ENCODE data around the gene GALR3.
"Not testable (repeated sequence)": the region's sequence is repeated elsewhere in the genome, so short reads cannot be mapped to it uniquely, and the experiment has no call there.

GALR3 gene

DNA sequence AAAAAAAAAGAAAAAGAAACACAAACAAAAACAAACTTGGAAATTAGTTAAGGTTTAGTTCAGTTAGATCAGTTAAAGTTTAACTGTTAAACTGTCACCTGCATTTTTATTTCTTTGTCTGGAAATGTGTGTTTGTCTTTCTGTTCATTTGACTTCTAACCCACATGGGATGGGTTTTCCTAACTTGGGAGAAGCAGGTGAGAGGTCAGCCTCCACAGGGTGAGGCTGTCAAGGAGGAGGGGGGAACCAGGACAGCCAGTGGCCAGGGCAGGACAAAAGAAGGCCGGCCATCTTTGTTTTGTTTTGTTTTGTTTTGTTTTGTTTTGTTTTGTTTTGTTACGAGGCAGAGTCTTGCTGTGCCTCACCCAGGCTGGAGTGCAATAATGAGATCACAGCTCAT is 28.8 kb upstream of the GALR3 start:
- TF ChIP-seq, protein P1, sequence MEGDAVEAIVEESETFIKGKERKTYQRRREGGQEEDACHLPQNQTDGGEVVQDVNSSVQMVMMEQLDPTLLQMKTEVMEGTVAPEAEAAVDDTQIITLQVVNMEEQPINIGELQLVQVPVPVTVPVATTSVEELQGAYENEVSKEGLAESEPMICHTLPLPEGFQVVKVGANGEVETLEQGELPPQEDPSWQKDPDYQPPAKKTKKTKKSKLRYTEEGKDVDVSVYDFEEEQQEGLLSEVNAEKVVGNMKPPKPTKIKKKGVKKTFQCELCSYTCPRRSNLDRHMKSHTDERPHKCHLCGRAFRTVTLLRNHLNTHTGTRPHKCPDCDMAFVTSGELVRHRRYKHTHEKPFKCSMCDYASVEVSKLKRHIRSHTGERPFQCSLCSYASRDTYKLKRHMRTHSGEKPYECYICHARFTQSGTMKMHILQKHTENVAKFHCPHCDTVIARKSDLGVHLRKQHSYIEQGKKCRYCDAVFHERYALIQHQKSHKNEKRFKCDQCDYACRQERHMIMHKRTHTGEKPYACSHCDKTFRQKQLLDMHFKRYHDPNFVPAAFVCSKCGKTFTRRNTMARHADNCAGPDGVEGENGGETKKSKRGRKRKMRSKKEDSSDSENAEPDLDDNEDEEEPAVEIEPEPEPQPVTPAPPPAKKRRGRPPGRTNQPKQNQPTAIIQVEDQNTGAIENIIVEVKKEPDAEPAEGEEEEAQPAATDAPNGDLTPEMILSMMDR (IDR thresholded peaks at IDR 0.05; ENCODE audit: extremely low read depth, insufficient read depth, missing control alignments), result no peak
- in situ Hi-C loops (cut with MboI; ENCODE audit: low pct_unique_long_range_greater_than_20kb, low sequenced_read_pairs, unreplicated experiment), result no loop called here
- DNase-seq (ENCODE audit: low spot score), result no peak

GRCh38 chr22:37796079-37796478 is 27.1 kb upstream of the GALR3 start:
- in situ Hi-C loops (cut with MboI; ENCODE audit: low pct_unique_long_range_greater_than_20kb, low sequenced_read_pairs, unreplicated experiment), result no loop called here
- TF ChIP-seq, protein P1 (IDR thresholded peaks at IDR 0.05; ENCODE audit: extremely low read depth, insufficient read depth, missing control alignments), result no peak

DNA sequence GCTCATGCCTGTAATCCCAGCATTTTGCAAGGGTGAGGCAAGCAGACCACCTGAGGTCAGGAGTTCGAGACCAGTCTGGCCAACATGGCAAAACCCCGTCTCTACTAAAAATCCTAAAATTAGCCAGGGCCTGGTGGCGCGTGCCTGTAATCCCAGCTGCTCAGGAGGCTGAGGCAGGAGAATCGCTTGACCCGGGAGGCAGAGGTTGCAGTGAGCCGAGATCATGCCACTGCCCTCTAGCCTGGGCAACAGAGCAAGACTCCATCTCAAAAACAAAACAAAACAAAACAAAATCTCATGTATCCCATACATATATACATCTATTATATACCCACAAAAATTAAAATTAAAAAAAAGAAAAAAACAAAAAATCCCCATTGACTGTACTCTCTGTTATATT is 25.9 kb upstream of the GALR3 start:
- in situ Hi-C loops (cut with MboI; ENCODE audit: low pct_unique_long_range_greater_than_20kb, low sequenced_read_pairs, unreplicated experiment); DNase-seq (ENCODE audit: low spot score): not testable (repeated sequence)

More at GRCh38 chr22:37796079-37796478, 27.1 kb upstream of the GALR3 start:
- no peak for DNase-seq (ENCODE audit: low spot score)

GRCh38 chr22:37797874-37798500 is 25.2 kb upstream of the GALR3 start:
- TF ChIP-seq, protein P1 (IDR thresholded peaks at IDR 0.05; ENCODE audit: extremely low read depth, insufficient read depth, missing control alignments), result no peak
- no peak for DNase-seq (ENCODE audit: low spot score)
- in situ Hi-C loops (cut with MboI; ENCODE audit: low pct_unique_long_range_greater_than_20kb, low sequenced_read_pairs, unreplicated experiment), result no loop called here

DNA sequence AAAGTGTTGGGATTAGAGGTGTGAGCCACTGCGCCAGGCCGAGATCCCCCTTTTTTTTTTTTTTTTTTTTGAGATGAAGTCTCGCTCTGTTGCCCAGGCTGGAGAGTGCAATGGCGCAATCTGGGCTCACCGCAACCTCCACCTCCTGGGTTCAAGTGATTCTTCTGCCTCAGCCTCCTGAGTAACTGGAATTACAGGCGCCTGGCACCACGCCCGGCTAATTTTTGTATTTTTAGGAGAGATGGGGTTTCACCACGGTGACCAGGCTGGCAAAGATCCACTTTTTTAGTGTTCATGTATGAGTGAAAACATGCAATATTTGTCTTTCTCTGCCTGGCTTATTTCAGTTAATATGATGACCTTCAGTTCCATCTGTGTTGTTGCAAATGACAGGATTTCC is 23.2 kb upstream of the GALR3 start:
- DNase-seq (ENCODE audit: low spot score); in situ Hi-C loops (cut with MboI; ENCODE audit: low pct_unique_long_range_greater_than_20kb, low sequenced_read_pairs, unreplicated experiment): not testable (repeated sequence)

DNA sequence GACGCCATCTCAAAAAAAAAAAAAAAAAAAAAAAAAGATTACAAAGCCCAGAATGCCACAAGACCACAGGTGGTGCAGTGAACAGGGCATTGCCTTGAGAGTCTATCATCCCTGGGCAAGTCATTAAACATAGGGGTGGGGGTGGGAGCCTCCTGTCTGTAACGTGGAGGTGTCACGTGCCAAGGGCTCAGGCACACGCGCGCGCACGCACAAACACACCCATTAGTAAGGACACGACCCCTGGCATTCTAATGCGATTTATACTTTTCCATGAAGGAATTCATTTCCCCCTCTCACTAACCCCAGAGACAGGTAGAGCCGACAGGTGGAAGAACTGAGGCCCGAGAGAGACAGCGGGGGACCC is 21.3 kb upstream of the GALR3 start:
- TF ChIP-seq, protein P1 (IDR thresholded peaks at IDR 0.05; ENCODE audit: extremely low read depth, insufficient read depth, missing control alignments), result no peak
- in situ Hi-C loops (cut with MboI; ENCODE audit: low pct_unique_long_range_greater_than_20kb, low sequenced_read_pairs, unreplicated experiment), result no loop called here
- DNase-seq (ENCODE audit: low spot score), result no peak

DNA sequence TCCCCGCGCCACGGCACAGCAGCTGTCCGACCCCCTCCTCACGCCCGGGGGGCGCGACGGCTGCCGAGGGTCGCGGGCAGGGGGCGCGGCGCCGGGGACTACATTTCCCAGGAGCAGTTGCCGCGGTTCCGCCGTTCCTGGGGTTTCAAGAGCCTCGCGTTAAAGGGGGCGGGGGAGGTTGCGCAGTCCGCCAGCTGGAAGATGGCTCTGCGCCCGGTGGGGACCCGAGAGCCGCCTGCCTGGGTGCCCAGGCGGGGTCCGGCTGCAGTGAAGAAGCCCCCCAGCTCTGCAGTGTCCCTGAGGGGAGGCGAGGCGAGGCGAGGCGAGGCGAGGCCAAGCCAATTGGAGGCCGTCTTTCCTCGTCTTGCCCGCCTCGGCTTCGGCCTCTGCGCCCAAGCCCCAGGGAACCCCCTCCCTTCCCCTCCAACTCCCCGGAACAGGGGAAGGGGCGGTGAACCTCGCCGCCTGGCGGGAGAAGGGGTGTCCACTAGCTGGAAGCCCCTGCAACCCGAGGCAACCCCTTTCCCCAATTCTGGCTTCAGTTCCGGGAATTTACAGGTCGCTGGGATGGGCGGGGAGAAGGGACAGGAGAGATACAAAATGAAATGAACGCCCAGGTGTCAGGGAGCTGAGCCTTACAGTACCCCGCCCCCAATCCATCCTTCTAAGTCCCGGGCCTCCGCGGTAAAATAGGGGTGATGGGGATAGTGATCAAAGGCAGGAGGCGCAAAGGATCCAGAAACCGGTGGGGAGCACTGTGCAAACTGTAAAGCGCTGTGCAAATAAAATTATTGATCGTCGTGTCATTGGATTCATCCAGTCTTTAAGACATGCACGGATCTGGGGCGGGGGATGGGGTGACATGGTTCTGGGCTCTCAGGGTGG is 20.6 kb upstream of the GALR3 start:
- in situ Hi-C loops (cut with MboI; ENCODE audit: low pct_unique_long_range_greater_than_20kb, low sequenced_read_pairs, unreplicated experiment), result no loop called here
- peak; percentile 49 for DNase-seq (ENCODE audit: low spot score)
- TF ChIP-seq, protein P1 (IDR thresholded peaks at IDR 0.05; ENCODE audit: extremely low read depth, insufficient read depth, missing control alignments), result no peak
